Activated CD4-positive, alpha-beta T cell treated with anti-CD3 and anti-CD28 coated beads for 48 hours (primary cell): ENCODE measurements around the gene HPS1.
A peak's percentile ranks its signal among the peaks of the same experiment; 100 is the strongest.

Experiments used
- DNase-seq: peaks from one replicate; pipeline ENCODE4 v3.0.0-alpha.2; 2020

The HPS1 gene

GRCh38 chr10:98446661-98447221 lies at the start of gene HPS1:
Gene HPS1 (minus strand): TSS chr10:98446935. CDS start chr10:98443240, 3,695 bp downstream.
- peak; percentile 89 for DNase-seq

- no peak for DNase-seq
Measured at GRCh38 chr10:98492763-98493162, 46.0 kb upstream of the HPS1 start.

GRCh38 chr10:98489561-98490481 lies 43.1 kb upstream of the HPS1 start:
- DNase-seq: no peak

GRCh38 chr10:98488669-98489430 lies 42.1 kb upstream of the HPS1 start:
- no peak for DNase-seq

- DNase-seq: no peak
Measured at GRCh38 chr10:98487649-98488048, 40.9 kb upstream of the HPS1 start.

- DNase-seq: no peak
Measured at GRCh38 chr10:98486421-98486820, 39.7 kb upstream of the HPS1 start.

- no peak for DNase-seq
Measured at GRCh38 chr10:98485959-98486358, 39.2 kb upstream of the HPS1 start.

- DNase-seq: no peak
Measured at GRCh38 chr10:98483658-98484057, 36.9 kb upstream of the HPS1 start.

GRCh38 chr10:98482096-98482495 lies 35.4 kb upstream of the HPS1 start:
- no peak for DNase-seq

GRCh38 chr10:98481404-98481945 lies 34.7 kb upstream of the HPS1 start:
- no peak for DNase-seq

- no peak for DNase-seq
Measured at GRCh38 chr10:98478430-98479222, 31.9 kb upstream of the HPS1 start.

GRCh38 chr10:98477861-98478260 lies 31.1 kb upstream of the HPS1 start:
- DNase-seq: no peak

- no peak for DNase-seq
Measured at GRCh38 chr10:98474628-98475027, 27.9 kb upstream of the HPS1 start.

- no peak for DNase-seq
Measured at GRCh38 chr10:98472196-98472595, 25.5 kb upstream of the HPS1 start.

- DNase-seq: no peak
Measured at GRCh38 chr10:98470850-98471249, 24.1 kb upstream of the HPS1 start.

GRCh38 chr10:98469001-98469931 lies 22.5 kb upstream of the HPS1 start:
- DNase-seq: no peak

GRCh38 chr10:98467506-98468318 lies 21.0 kb upstream of the HPS1 start:
- peak; percentile 68 for DNase-seq

GRCh38 chr10:98466861-98467505 lies 20.2 kb upstream of the HPS1 start:
- peak; percentile 17 for DNase-seq

GRCh38 chr10:98465866-98466265 lies 19.1 kb upstream of the HPS1 start:
- no peak for DNase-seq
